Lower lobe of right lung (tissue), 2 donors: Measurements from ENCODE around the gene PTBP3. TPM values are rescaled to one million over a fixed set of nuclear protein-coding genes. Genes with fewer than 3 reads are reported as not detected.
"Not testable (repeated sequence)": the region's sequence is repeated elsewhere in the genome, so short reads cannot be mapped to it uniquely, and the experiment has no call there.

ENCODE experiments used
- ATAC-seq, 2 donors: fragments of 200-7000 bp; cut with Tn5 transposase; one replicate each; pipeline ENCODE4 v1.9.1; 2020 to 2022; ENCODE audit warnings: mild to moderate bottlenecking in 2 of 2, moderate library complexity in 2 of 2
- DNase-seq: peaks from one replicate; pipeline ENCODE4 v3.0.0-alpha.2; 2020
- H3K27ac ChIP-seq: fragments of 200-600 bp; one replicate; pipeline ENCODE4 v1.8.0; 2022
- H3K27me3 ChIP-seq: fragments of 200-600 bp; one replicate; pipeline ENCODE4 v1.8.0; 2022; ENCODE audit warnings: low read depth
- H3K36me3 ChIP-seq: fragments of 200-600 bp; one replicate; pipeline ENCODE4 v1.8.0; 2022; ENCODE audit warnings: mild to moderate bottlenecking
- H3K4me1 ChIP-seq: fragments of 200-600 bp; one replicate; pipeline ENCODE4 v1.8.0; 2022
- H3K4me3 ChIP-seq: fragments of 200-600 bp; one replicate; pipeline ENCODE4 v1.8.0; 2022; ENCODE audit warnings: mild to moderate bottlenecking
- H3K9me3 ChIP-seq: fragments of 200-600 bp; one replicate; pipeline ENCODE4 v1.8.0; 2022
- intact Hi-C: fragments of 100-400 bp; cut with DNase I; formaldehyde crosslinking; loops from one replicate; pipeline ENCODE4 v1.11.0; 2022
- total RNA-seq: library from RNA; stranded (reverse); fragmentation: NEBNext Ultra II Directional; extraction: Animal tissue kit (Norgen Biotek cat#: 25700); gene quantifications from one replicate; pipeline ENCODE4 v1.2.1, GENCODE V29; 2021
- TF ChIP-seq, protein P1 (sequence below): fragments of 200-600 bp; IDR thresholded peaks from one replicate; pipeline ENCODE4 v1.8.0; 2022; ENCODE audit warnings: antibody characterized with exemption, mild to moderate bottlenecking
- donor health status: DM: no; HTN: yes; CAD: no; lungs with severe emphysema.

The PTBP3 gene
- total RNA-seq, 1 donor from 2014 or later = 94.9 TPM

DNA sequence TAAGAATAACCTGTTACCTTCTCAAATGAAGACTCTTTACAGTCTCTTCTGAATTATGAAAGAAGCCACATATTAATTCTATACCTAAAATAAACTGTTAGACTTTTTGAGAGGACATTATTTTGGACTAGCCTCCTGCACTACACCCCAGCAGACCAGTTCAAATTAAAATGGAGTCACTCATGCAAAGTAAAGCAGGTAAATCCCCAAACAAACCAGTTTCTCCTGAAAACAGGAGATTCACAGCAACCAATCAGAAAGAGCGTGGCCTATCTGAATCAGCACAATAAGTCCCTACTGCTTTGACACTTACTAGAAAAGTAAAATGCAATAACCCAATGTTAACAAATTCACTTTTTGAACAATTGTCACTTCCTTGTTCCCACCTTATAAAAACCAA, 58.8 kb downstream of the PTBP3 start:
- Histone ChIP-seq H3K4me1 (peaks cover 5% of the 10 kb centered on the region), H3K27ac (no peak overlapping the region), H3K36me3 (peaks cover 10% of the 10 kb centered on the region), H3K27me3 (no peaks in the 10 kb centered on the region), H3K4me3 (no peak overlapping the region), H3K9me3 (no peaks in the 10 kb centered on the region)
- ATAC-seq (no peak), DNase-seq (no peak)
- TF ChIP-seq, protein P1, sequence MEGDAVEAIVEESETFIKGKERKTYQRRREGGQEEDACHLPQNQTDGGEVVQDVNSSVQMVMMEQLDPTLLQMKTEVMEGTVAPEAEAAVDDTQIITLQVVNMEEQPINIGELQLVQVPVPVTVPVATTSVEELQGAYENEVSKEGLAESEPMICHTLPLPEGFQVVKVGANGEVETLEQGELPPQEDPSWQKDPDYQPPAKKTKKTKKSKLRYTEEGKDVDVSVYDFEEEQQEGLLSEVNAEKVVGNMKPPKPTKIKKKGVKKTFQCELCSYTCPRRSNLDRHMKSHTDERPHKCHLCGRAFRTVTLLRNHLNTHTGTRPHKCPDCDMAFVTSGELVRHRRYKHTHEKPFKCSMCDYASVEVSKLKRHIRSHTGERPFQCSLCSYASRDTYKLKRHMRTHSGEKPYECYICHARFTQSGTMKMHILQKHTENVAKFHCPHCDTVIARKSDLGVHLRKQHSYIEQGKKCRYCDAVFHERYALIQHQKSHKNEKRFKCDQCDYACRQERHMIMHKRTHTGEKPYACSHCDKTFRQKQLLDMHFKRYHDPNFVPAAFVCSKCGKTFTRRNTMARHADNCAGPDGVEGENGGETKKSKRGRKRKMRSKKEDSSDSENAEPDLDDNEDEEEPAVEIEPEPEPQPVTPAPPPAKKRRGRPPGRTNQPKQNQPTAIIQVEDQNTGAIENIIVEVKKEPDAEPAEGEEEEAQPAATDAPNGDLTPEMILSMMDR = no peak
- intact Hi-C loops = no loop called here

DNA sequence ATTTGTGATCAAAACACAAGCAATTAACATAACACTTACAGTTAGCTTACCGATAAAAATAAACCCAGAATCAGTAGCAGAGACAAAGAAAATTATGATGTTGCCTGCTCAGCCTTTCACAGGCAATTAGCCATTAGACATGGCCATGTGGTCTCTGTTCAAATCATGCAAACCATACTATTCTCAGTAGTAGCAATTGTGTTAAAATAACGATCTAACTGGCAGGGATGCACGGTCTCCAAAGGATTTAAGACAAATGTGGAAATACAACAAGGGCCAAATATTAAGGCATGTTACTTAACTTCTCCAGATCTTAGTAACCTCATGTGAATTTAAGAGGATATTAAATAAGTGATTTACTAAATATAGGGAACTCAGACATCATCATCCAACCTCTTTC, 59.5 kb downstream of the PTBP3 start:
- Histone ChIP-seq H3K4me3 (no peak overlapping the region), H3K27ac (no peak overlapping the region), H3K4me1 (peaks cover 5% of the 10 kb centered on the region), H3K27me3 (no peaks in the 10 kb centered on the region), H3K36me3 (peaks cover 10% of the 10 kb centered on the region), H3K9me3 (no peaks in the 10 kb centered on the region)
- DNase-seq = no peak
- no peak for ATAC-seq
- TF ChIP-seq, protein P1 = no peak
- intact Hi-C loops = no loop called here

DNA sequence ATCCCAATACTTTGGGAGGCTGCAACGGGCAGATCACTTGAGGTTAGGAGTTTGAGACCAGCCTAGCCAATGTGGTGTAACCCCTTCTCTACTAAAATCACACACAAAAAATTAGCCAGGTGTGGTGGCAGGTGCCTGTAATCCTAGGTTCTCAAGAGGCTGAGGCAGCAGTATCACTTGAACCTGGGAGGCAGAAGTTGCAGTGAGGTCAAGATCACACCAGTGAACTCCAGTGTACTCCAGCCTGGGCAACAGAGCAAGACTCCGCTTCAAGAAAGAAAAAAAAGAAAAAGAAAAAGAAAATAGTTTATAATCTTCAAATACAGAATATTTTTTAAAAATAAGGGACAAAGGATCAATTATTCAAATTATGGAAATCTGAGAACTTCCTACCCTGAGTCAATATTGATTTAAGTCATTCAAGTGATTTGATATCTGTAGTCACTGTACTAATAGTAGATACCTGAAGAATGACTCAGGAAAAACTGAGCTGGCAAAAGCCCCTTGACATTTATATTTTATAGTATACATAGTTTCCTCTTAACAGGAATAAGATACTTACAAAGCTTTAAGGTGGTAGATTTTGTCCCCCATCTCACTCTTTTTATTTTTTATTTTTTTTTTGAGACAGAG, 61.8 kb downstream of the PTBP3 start:
- Histone ChIP-seq H3K9me3 (no peaks in the 10 kb centered on the region), H3K4me3 (no peak overlapping the region), H3K4me1 (no peaks in the 10 kb centered on the region), H3K27me3 (no peaks in the 10 kb centered on the region), H3K27ac (no peak overlapping the region), H3K36me3 (peaks cover 19% of the 10 kb centered on the region)
- intact Hi-C loops = no loop called here
- ATAC-seq (peak in 1 of 2 donors; percentile 80), DNase-seq (no peak)
- TF ChIP-seq, protein P1 = no peak

DNA sequence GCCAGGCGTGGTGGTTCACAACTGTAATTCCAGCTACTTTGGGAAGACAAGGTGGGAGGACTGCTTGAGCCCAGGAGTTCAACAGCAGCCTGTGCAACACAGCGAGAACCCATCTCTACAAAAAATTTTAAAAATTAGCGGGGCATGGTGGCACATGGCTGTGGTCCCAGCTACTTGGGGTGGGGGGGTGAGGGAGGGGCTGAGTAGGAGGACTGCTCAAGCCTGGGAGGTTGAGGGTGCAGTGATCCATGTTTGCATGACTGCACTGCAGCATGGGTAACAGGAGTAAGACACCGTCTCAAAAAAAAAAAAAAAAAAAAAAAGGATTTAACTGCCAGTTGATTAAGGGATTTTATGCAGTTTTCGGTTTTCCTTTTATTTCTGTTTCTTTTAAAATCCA, 65.0 kb downstream of the PTBP3 start:
- ATAC-seq (no peak), DNase-seq (no peak)
- H3K4me3 ChIP-seq = no peak overlapping the region
- H3K36me3 ChIP-seq = peaks cover 32% of the 10 kb centered on the region
- no peaks in the 10 kb centered on the region for H3K4me1 ChIP-seq
- TF ChIP-seq, protein P1 = no peak
- H3K27me3 ChIP-seq = no peaks in the 10 kb centered on the region
- intact Hi-C loops = no loop called here
- H3K27ac ChIP-seq = no peak overlapping the region
- no peaks in the 10 kb centered on the region for H3K9me3 ChIP-seq

DNA sequence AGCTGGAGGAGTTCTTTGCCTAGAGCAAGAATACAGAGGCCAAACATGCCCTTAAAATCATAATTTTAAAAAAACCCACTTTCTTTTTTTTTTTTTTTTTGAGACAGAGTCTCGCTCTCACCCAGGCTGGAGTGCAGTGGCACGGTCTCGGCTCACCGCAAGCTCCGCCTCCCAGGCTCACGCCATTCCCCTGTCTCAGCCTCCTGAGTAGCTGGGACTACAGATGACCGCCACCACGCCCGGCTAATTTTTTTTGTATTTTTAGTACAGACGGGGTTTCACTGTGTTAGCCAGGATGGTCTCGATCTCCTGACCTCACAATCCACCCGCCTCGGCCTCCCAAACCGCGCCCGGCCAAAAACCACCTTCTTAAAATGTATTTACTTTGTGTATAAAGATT, 66.3 kb downstream of the PTBP3 start:
- H3K4me1 ChIP-seq, DNase-seq, H3K4me3 ChIP-seq, ATAC-seq, H3K27me3 ChIP-seq, H3K27ac ChIP-seq, H3K9me3 ChIP-seq, intact Hi-C loops: not testable (repeated sequence)
- H3K36me3 ChIP-seq = peaks cover 32% of the 10 kb centered on the region

DNA sequence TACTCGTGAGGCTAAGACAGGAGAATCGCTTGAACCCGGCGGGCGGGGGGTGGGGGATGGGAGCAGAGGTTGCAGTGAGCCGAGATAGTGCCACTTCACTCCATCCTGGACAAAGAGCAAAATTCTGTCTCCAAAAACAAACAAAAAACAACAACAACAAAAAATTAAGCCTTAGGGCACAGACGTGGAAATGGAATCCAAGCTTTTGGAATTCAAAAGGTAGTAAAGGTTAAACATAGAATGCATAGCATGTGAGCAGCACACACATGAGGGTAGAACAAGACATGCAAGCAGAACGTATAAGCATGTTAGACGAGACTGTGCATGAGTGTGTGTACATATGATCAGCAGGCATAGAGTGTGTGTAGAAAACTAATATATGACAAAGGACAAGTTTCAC, 68.0 kb downstream of the PTBP3 start:
- intact Hi-C loops = no loop called here
- ATAC-seq = no peak
- no peak for DNase-seq
- no peak overlapping the region for H3K4me3 ChIP-seq
- H3K9me3 ChIP-seq = no peaks in the 10 kb centered on the region
- TF ChIP-seq, protein P1 = no peak
- no peaks in the 10 kb centered on the region for H3K4me1 ChIP-seq
- H3K27me3 ChIP-seq = no peaks in the 10 kb centered on the region
- no peak overlapping the region for H3K27ac ChIP-seq
- H3K36me3 ChIP-seq = peaks cover 27% of the 10 kb centered on the region
